ENCODE measurements around the gene NME5. TPM values are rescaled to one million over a fixed set of nuclear protein-coding genes. Genes with fewer than 3 reads are reported as not detected.

Gene NME5
- total and polyA plus RNA-seq, 2 of the 4 experiments (the other 2 are of a cell fraction), result 0.17 to 0.18 TPM

GRCh38 chr5:138082033-138082432 lies 57.2 kb downstream of the NME5 start:
- no peak overlapping the region for H2BK5ac ChIP-seq (ENCODE audit: low read depth, low read length, poor library complexity, severe bottlenecking)
- intact Hi-C loops (cut with micrococcal nuclease), result no loop called here
- no peak overlapping the region for H3K27ac ChIP-seq (ENCODE audit: insufficient read depth, low read length)
- H3K9me3 ChIP-seq (ENCODE audit: control insufficient read depth, insufficient read depth, low read length), result no peaks in the 10 kb centered on the region
- no peak overlapping the region for H2BK20ac ChIP-seq (ENCODE audit: low read depth, low read length)
- in situ Hi-C loops (cut with MboI; ENCODE audit: low sequenced_read_pairs), result no loop called here
- H4K5ac ChIP-seq (ENCODE audit: low read depth, low read length), result no peak overlapping the region
- H2BK15ac ChIP-seq (ENCODE audit: low read depth, low read length), result no peak overlapping the region
- no peaks in the 10 kb centered on the region for H3K79me1 ChIP-seq (ENCODE audit: low read depth in 1 of 2, low read length in 2 of 2)
- H3K23ac ChIP-seq (ENCODE audit: low read depth, low read length), result no peak overlapping the region
- H4K20me1 ChIP-seq (ENCODE audit: insufficient read depth, low read length), result no peaks in the 10 kb centered on the region
- no peaks in the 10 kb centered on the region for H3K36me3 ChIP-seq (ENCODE audit: control insufficient read depth, insufficient read depth, low read length)
- H2AK9ac ChIP-seq (replicated peaks; ENCODE audit: low read depth, low read length, poor library complexity), result no peak overlapping the region
- H3K27me3 ChIP-seq (ENCODE audit: control insufficient read depth, insufficient read depth, low read length), result no peaks in the 10 kb centered on the region; the same call in 1 of the 2 replicates
- no peak overlapping the region for H3K14ac ChIP-seq (replicated peaks; ENCODE audit: low read depth, low read length)
- POLR2A ChIA-PET (ENCODE audit: unreplicated experiment), result no interaction called here
- BruUV-seq (replicated peaks), result no TSS peak
- H3K4me3 ChIP-seq (ENCODE audit: insufficient read depth, low read depth, low read length), result no peak overlapping the region
- DNase-seq, result no peak
- no peak overlapping the region for H2BK120ac ChIP-seq (ENCODE audit: low read depth, low read length)
- no peak overlapping the region for H4K91ac ChIP-seq (ENCODE audit: insufficient read depth, low read depth, low read length)
- H2AFZ ChIP-seq (replicated peaks; ENCODE audit: low read length, poor library complexity), result no peak overlapping the region
- no peak overlapping the region for H3K4ac ChIP-seq (ENCODE audit: low read depth, low read length)
- CTCF ChIA-PET, result interaction anchor here (0.6 kb wide), 1 partner anchor 40 kb away, joined by 4 read pairs; no protein-coding TSS in a partner anchor
- H3K56ac ChIP-seq (ENCODE audit: extremely low read depth, insufficient read depth, low read length), result no peak overlapping the region
- no peak overlapping the region for H3K4me2 ChIP-seq (ENCODE audit: low read depth, low read length)
- WGBS, 2 experiments (ENCODE audit: extremely low coverage in 2 of 2, insufficient read length in 1 of 2), result 45% methylated on average over 2 of the region's 4 CpGs; no CpG with 5 or more reads in 1 of the 2 experiments
- no peak overlapping the region for H3K18ac ChIP-seq (ENCODE audit: low read depth, low read length)
- no peak for TF ChIP-seq SMC3 (IDR thresholded peaks at IDR 0.05; ENCODE audit: low read depth, low read length)
- no peak for TF ChIP-seq CEBPB (IDR thresholded peaks at IDR 0.05; ENCODE audit: low read depth, low read length)
- TF ChIP-seq RCOR1 (IDR thresholded peaks at IDR 0.05; ENCODE audit: insufficient replicate concordance, low read length), result no peak
- TF ChIP-seq FOS (IDR thresholded peaks at IDR 0.05; ENCODE audit: low read depth, low read length), result no peak
- TF ChIP-seq POLR2A (IDR thresholded peaks at IDR 0.05; ENCODE audit: low read depth, low read length), result no peak
- no peak for TF ChIP-seq MXI1 (IDR thresholded peaks at IDR 0.05; ENCODE audit: borderline replicate concordance, low read depth, low read length)
- no peak for TF ChIP-seq MAFK (IDR thresholded peaks at IDR 0.05; ENCODE audit: low read depth, low read length)
- TF ChIP-seq, protein P1, sequence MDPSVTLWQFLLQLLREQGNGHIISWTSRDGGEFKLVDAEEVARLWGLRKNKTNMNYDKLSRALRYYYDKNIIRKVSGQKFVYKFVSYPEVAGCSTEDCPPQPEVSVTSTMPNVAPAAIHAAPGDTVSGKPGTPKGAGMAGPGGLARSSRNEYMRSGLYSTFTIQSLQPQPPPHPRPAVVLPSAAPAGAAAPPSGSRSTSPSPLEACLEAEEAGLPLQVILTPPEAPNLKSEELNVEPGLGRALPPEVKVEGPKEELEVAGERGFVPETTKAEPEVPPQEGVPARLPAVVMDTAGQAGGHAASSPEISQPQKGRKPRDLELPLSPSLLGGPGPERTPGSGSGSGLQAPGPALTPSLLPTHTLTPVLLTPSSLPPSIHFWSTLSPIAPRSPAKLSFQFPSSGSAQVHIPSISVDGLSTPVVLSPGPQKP (IDR thresholded peaks at IDR 0.05; ENCODE audit: borderline replicate concordance, low read depth, low read length), result no peak
- TF ChIP-seq CHD1 (IDR thresholded peaks at IDR 0.05; ENCODE audit: low read depth, low read length), result no peak
- no peak for TF ChIP-seq NFE2L2 (IDR thresholded peaks at IDR 0.05; ENCODE audit: low read depth, low read length)
- TF ChIP-seq, protein P2, sequence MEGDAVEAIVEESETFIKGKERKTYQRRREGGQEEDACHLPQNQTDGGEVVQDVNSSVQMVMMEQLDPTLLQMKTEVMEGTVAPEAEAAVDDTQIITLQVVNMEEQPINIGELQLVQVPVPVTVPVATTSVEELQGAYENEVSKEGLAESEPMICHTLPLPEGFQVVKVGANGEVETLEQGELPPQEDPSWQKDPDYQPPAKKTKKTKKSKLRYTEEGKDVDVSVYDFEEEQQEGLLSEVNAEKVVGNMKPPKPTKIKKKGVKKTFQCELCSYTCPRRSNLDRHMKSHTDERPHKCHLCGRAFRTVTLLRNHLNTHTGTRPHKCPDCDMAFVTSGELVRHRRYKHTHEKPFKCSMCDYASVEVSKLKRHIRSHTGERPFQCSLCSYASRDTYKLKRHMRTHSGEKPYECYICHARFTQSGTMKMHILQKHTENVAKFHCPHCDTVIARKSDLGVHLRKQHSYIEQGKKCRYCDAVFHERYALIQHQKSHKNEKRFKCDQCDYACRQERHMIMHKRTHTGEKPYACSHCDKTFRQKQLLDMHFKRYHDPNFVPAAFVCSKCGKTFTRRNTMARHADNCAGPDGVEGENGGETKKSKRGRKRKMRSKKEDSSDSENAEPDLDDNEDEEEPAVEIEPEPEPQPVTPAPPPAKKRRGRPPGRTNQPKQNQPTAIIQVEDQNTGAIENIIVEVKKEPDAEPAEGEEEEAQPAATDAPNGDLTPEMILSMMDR (conservative IDR thresholded peaks at IDR 0.05; ENCODE audit: low read depth, low read length), result no peak
- no peak for TF ChIP-seq RFX5 (IDR thresholded peaks at IDR 0.05; ENCODE audit: low read depth, low read length)
- TF ChIP-seq USF2 (IDR thresholded peaks at IDR 0.05; ENCODE audit: low read depth, low read length), result no peak
- dilution Hi-C loops (cut with HindIII; ENCODE audit: low sequenced_read_pairs, unreplicated experiment), result no loop called here
- H3K9ac ChIP-seq (ENCODE audit: low read depth, low read length), result no peak overlapping the region
- H2AK5ac ChIP-seq (ENCODE audit: low read depth, low read length), result no peak overlapping the region
- no peaks in the 10 kb centered on the region for H3K9me1 ChIP-seq (ENCODE audit: insufficient read depth, low read length)
- no peak overlapping the region for H4K8ac ChIP-seq (ENCODE audit: low read depth in 2 of 2, low read length in 2 of 2)
- no peaks in the 10 kb centered on the region for H3K4me1 ChIP-seq (ENCODE audit: control insufficient read depth, insufficient read depth, low read length)
- no peak for ATAC-seq (ENCODE audit: low read depth)
